MM.1S (cell line): ENCODE results near the gene VEGFA.
A peak's percentile ranks its signal among the peaks of the same experiment; 100 is the strongest.

ENCODE experiments used
- DNase-seq: peaks from one replicate; pipeline ENCODE4 v3.0.0-alpha.2; 2015
- H2AFZ ChIP-seq: fragments of 300-600 bp; sonication (generic); 2 replicates; pipeline ENCODE4 v1.6.0; 2016; ENCODE audit warnings: antibody characterized with exemption, low read length
- H3F3A ChIP-seq: fragments of 300-600 bp; sonication (generic); 2 replicates; pipeline ENCODE4 v1.6.1; 2016; ENCODE audit warnings: mild to moderate bottlenecking, antibody characterized with exemption, low read length, moderate library complexity, mixed read lengths; ENCODE audit not compliant: insufficient read depth
- H3K27ac ChIP-seq: fragments of 300-600 bp; sonication (generic); 2 replicates; pipeline ENCODE4 v1.5.1; 2016; ENCODE audit warnings: mild to moderate bottlenecking, low read length
- H3K27me3 ChIP-seq: fragments of 300-600 bp; sonication (generic); replicated peaks from 2 replicates; pipeline ENCODE4 v1.6.0; 2016; ENCODE audit warnings: low read length; ENCODE audit not compliant: insufficient read depth
- H3K36me3 ChIP-seq: fragments of 300-600 bp; sonication (generic); replicated peaks from 2 replicates; pipeline ENCODE4 v1.6.1; 2016; ENCODE audit warnings: mild to moderate bottlenecking, low read length, mixed read lengths; ENCODE audit not compliant: insufficient read depth
- H3K4me1 ChIP-seq: fragments of 300-600 bp; sonication (generic); 2 replicates; pipeline ENCODE4 v1.6.1; 2016; ENCODE audit warnings: low read length, mixed read lengths
- H3K4me2 ChIP-seq: fragments of 300-600 bp; sonication (generic); 2 replicates; pipeline ENCODE4 v1.6.0; 2016; ENCODE audit warnings: low read depth, low read length
- H3K4me3 ChIP-seq: fragments of 300-600 bp; sonication (generic); 2 replicates; pipeline ENCODE4 v1.5.1; 2016; ENCODE audit warnings: low read length, mixed read lengths
- H3K79me2 ChIP-seq: fragments of 300-600 bp; sonication (generic); 2 replicates; pipeline ENCODE4 v1.6.1; 2016; ENCODE audit warnings: mixed run types, low read length, mixed read lengths
- H3K9ac ChIP-seq: fragments of 300-600 bp; sonication (generic); 2 replicates; pipeline ENCODE4 v1.6.1; 2016; ENCODE audit warnings: low read length, mixed read lengths
- H3K9me2 ChIP-seq: fragments of 300-600 bp; sonication (generic); replicated peaks from 2 replicates; pipeline ENCODE4 v1.6.1; 2016; ENCODE audit warnings: mild to moderate bottlenecking, low read length, mixed read lengths; ENCODE audit not compliant: insufficient read depth
- H3K9me3 ChIP-seq: fragments of 300-600 bp; sonication (generic); replicated peaks from 2 replicates; pipeline ENCODE4 v1.6.1; 2016; ENCODE audit warnings: mild to moderate bottlenecking, low read length, mixed read lengths; ENCODE audit not compliant: insufficient read depth
- H4K20me1 ChIP-seq: fragments of 300-600 bp; sonication (generic); 2 replicates; pipeline ENCODE4 v1.6.1; 2016; ENCODE audit warnings: mild to moderate bottlenecking, low read length, moderate library complexity, mixed read lengths; ENCODE audit not compliant: insufficient read depth
- EZH2 ChIP-seq: fragments of 300-600 bp; sonication (generic); optimal IDR thresholded peaks from 2 replicates; pipeline ENCODE3; 2017; ENCODE audit warnings: low read depth, mild to moderate bottlenecking, antibody characterized with exemption, low read length, mixed read lengths
- EZH2phosphoT487 ChIP-seq: fragments of 300-600 bp; sonication (generic); IDR thresholded peaks from 2 replicates; pipeline ENCODE4 v1.6.1; 2018; ENCODE audit warnings: antibody characterized with exemption, low read length
- TF ChIP-seq, protein P1 (sequence below): fragments of 300-600 bp; sonication (generic); IDR thresholded peaks from 2 replicates; pipeline ENCODE4 v1.5.1; 2016; ENCODE audit warnings: antibody characterized with exemption, low read length, mixed read lengths

VEGFA gene

DNA sequence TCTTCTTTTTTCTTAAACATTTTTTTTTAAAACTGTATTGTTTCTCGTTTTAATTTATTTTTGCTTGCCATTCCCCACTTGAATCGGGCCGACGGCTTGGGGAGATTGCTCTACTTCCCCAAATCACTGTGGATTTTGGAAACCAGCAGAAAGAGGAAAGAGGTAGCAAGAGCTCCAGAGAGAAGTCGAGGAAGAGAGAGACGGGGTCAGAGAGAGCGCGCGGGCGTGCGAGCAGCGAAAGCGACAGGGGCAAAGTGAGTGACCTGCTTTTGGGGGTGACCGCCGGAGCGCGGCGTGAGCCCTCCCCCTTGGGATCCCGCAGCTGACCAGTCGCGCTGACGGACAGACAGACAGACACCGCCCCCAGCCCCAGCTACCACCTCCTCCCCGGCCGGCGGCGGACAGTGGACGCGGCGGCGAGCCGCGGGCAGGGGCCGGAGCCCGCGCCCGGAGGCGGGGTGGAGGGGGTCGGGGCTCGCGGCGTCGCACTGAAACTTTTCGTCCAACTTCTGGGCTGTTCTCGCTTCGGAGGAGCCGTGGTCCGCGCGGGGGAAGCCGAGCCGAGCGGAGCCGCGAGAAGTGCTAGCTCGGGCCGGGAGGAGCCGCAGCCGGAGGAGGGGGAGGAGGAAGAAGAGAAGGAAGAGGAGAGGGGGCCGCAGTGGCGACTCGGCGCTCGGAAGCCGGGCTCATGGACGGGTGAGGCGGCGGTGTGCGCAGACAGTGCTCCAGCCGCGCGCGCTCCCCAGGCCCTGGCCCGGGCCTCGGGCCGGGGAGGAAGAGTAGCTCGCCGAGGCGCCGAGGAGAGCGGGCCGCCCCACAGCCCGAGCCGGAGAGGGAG is 580 bp downstream of the VEGFA start:
- H3K79me2 ChIP-seq, result peaks cover 55% of the 10 kb centered on the region
- DNase-seq, result peak; percentile 41
- H3K4me1 ChIP-seq, result peaks cover 22% of the 10 kb centered on the region

DNA sequence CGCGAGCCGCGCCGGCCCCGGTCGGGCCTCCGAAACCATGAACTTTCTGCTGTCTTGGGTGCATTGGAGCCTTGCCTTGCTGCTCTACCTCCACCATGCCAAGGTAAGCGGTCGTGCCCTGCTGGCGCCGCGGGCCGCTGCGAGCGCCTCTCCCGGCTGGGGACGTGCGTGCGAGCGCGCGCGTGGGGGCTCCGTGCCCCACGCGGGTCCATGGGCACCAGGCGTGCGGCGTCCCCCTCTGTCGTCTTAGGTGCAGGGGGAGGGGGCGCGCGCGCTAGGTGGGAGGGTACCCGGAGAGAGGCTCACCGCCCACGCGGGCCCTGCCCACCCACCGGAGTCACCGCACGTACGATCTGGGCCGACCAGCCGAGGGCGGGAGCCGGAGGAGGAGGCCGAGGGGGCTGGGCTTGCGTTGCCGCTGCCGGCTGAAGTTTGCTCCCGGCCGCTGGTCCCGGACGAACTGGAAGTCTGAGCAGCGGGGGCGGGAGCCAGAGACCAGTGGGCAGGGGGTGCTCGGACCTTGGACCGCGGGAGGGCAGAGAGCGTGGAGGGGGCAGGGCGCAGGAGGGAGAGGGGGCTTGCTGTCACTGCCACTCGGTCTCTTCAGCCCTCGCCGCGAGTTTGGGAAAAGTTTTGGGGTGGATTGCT is 1.3 kb downstream of the VEGFA start:
- Histone ChIP-seq H3F3A (peaks cover 18% of the 10 kb centered on the region), H3K36me3 (no peaks in the 10 kb centered on the region), H3K27ac (peak overlapping the region; percentile 92), H3K4me2 (peak overlapping the region; percentile 99), H2AFZ (peak overlapping the region; percentile 73), H3K9me2 (no peaks in the 10 kb centered on the region), H3K9ac (peak overlapping the region; percentile 100), H3K9me3 (no peaks in the 10 kb centered on the region), H3K27me3 (no peaks in the 10 kb centered on the region), H3K4me1 (peaks cover 22% of the 10 kb centered on the region), H4K20me1 (peaks cover 6% of the 10 kb centered on the region; the same call in 1 of the 2 replicates), H3K79me2 (peaks cover 62% of the 10 kb centered on the region), H3K4me3 (peak overlapping the region; percentile 73)
- TF ChIP-seq EZH2 (no peak), EZH2phosphoT487 (no peak)
- TF ChIP-seq, protein P1, sequence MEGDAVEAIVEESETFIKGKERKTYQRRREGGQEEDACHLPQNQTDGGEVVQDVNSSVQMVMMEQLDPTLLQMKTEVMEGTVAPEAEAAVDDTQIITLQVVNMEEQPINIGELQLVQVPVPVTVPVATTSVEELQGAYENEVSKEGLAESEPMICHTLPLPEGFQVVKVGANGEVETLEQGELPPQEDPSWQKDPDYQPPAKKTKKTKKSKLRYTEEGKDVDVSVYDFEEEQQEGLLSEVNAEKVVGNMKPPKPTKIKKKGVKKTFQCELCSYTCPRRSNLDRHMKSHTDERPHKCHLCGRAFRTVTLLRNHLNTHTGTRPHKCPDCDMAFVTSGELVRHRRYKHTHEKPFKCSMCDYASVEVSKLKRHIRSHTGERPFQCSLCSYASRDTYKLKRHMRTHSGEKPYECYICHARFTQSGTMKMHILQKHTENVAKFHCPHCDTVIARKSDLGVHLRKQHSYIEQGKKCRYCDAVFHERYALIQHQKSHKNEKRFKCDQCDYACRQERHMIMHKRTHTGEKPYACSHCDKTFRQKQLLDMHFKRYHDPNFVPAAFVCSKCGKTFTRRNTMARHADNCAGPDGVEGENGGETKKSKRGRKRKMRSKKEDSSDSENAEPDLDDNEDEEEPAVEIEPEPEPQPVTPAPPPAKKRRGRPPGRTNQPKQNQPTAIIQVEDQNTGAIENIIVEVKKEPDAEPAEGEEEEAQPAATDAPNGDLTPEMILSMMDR, result no peak; the same call in 1 of the 2 replicates
- peak; percentile 72 for DNase-seq

More for the DNA sequence above, 580 bp downstream of the VEGFA start:
- peaks cover 6% of the 10 kb centered on the region; the same call in 1 of the 2 replicates for H4K20me1 ChIP-seq
- no peaks in the 10 kb centered on the region for H3K9me3 ChIP-seq
- peak overlapping the region; percentile 73 for H3K4me3 ChIP-seq
- TF ChIP-seq EZH2 (no peak), EZH2phosphoT487 (no peak)
- TF ChIP-seq, protein P1, result no peak
- H2AFZ ChIP-seq, result peak overlapping the region; percentile 73
- peak overlapping the region; percentile 99 for H3K4me2 ChIP-seq
- no peaks in the 10 kb centered on the region for H3K27me3 ChIP-seq
- no peaks in the 10 kb centered on the region for H3K9me2 ChIP-seq
- H3K9ac ChIP-seq, result peak overlapping the region; percentile 100
- H3K27ac ChIP-seq, result peak overlapping the region; percentile 92
- peaks cover 18% of the 10 kb centered on the region for H3F3A ChIP-seq
- H3K36me3 ChIP-seq, result no peaks in the 10 kb centered on the region

DNA sequence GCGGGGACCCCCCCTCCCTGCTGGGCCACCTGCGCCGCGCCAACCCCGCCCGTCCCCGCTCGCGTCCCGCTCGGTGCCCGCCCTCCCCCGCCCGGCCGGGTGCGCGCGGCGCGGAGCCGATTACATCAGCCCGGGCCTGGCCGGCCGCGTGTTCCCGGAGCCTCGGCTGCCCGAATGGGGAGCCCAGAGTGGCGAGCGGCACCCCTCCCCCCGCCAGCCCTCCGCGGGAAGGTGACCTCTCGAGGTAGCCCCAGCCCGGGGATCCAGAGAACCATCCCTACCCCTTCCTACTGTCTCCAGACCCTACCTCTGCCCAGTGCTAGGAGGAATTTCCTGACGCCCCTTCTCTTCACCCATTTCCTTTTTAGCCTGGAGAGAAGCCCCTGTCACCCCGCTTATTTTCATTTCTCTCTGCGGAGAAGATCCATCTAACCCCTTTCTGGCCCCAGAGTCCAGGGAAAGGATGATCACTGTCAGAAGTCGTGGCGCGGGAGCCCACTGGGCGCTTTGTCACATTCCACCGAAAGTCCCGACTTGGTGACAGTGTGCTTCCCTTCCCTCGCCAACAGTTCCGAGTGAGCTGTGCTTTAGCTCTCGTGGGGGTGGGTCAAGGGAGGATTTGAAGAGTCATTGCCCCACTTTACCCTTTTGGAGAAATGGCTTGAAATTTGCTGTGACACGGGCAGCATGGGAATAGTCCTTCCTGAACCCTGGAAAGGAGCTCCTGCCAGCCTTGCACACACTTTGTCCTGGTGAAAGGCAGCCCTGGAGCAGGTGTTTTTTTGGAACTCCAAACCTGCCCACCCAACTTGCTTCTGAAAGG is 2.1 kb downstream of the VEGFA start:
- H3K27me3 ChIP-seq, result no peaks in the 10 kb centered on the region
- H3K9me2 ChIP-seq, result no peaks in the 10 kb centered on the region
- peaks cover 6% of the 10 kb centered on the region; the same call in 1 of the 2 replicates for H4K20me1 ChIP-seq
- peak; percentile 78 for DNase-seq
- no peak for TF ChIP-seq EZH2phosphoT487
- TF ChIP-seq, protein P1, result no peak
- no peak for TF ChIP-seq EZH2
- H3K9me3 ChIP-seq, result no peaks in the 10 kb centered on the region
- H3K4me3 ChIP-seq, result peak overlapping the region; percentile 73
- peaks cover 22% of the 10 kb centered on the region for H3K4me1 ChIP-seq
- peak overlapping the region; percentile 83 for H3K4me2 ChIP-seq
- H3K36me3 ChIP-seq, result no peaks in the 10 kb centered on the region
- H3F3A ChIP-seq, result peaks cover 18% of the 10 kb centered on the region
- peak overlapping the region; percentile 92 for H3K27ac ChIP-seq
- H2AFZ ChIP-seq, result peak overlapping the region; percentile 73; the same call in 1 of the 2 replicates
- peaks cover 70% of the 10 kb centered on the region for H3K79me2 ChIP-seq
- peak overlapping the region; percentile 100 for H3K9ac ChIP-seq
